ES-I3 (cell line): ENCODE measurements around the gene ZFHX2.

ENCODE experiments used
- H3K36me3 ChIP-seq: 2 replicates; pipeline ENCODE4 v1.6.1; 2013; ENCODE audit warnings: mild to moderate bottlenecking, low read length, control low read depth, moderate library complexity; ENCODE audit not compliant: insufficient read depth
- H3K4me1 ChIP-seq: 2 replicates; pipeline ENCODE4 v1.6.1; 2013; ENCODE audit warnings: mild to moderate bottlenecking, control low read depth, low read length; ENCODE audit not compliant: insufficient read depth
- H3K9ac ChIP-seq: 2 replicates; pipeline ENCODE4 v1.6.1; 2013; ENCODE audit warnings: low read depth, mild to moderate bottlenecking, low read length, moderate library complexity
- H3K9me3 ChIP-seq: 2 replicates; pipeline ENCODE4 v1.6.1; 2013; ENCODE audit warnings: mild to moderate bottlenecking, low read length, moderate library complexity; ENCODE audit not compliant: control insufficient read depth, insufficient read depth

Gene ZFHX2

GRCh38 chr14:23513818-23514643 lies 37.5 kb downstream of the ZFHX2 start:
- H3K4me1 ChIP-seq: peaks cover 16% of the 10 kb centered on the region
- no peaks in the 10 kb centered on the region for H3K9me3 ChIP-seq
- H3K9ac ChIP-seq: no peak overlapping the region
- H3K36me3 ChIP-seq: no peaks in the 10 kb centered on the region

GRCh38 chr14:23513005-23513817 lies 38.4 kb downstream of the ZFHX2 start:
- H3K4me1 ChIP-seq: peaks cover 8% of the 10 kb centered on the region
- H3K9ac ChIP-seq: no peak overlapping the region
- no peaks in the 10 kb centered on the region for H3K36me3 ChIP-seq
- no peaks in the 10 kb centered on the region for H3K9me3 ChIP-seq

GRCh38 chr14:23512156-23512555 lies 39.4 kb downstream of the ZFHX2 start:
- Histone ChIP-seq H3K9ac (no peak overlapping the region), H3K9me3 (no peaks in the 10 kb centered on the region), H3K4me1 (peaks cover 5% of the 10 kb centered on the region; the same call in 1 of the 2 replicates), H3K36me3 (no peaks in the 10 kb centered on the region)

- no peaks in the 10 kb centered on the region for H3K9me3 ChIP-seq
- no peaks in the 10 kb centered on the region for H3K36me3 ChIP-seq
- no peak overlapping the region for H3K9ac ChIP-seq
- H3K4me1 ChIP-seq: peaks cover 15% of the 10 kb centered on the region
These were observed 57.3 kb downstream of the ZFHX2 start for GRCh38 chr14:23494223-23494622.

GRCh38 chr14:23492618-23493272 lies 58.8 kb downstream of the ZFHX2 start:
- Histone ChIP-seq H3K9ac (no peak overlapping the region), H3K36me3 (no peaks in the 10 kb centered on the region), H3K4me1 (peaks cover 15% of the 10 kb centered on the region), H3K9me3 (no peaks in the 10 kb centered on the region)

GRCh38 chr14:23487216-23487615 lies 64.3 kb downstream of the ZFHX2 start:
- Histone ChIP-seq H3K9ac (no peak overlapping the region), H3K36me3 (no peaks in the 10 kb centered on the region), H3K9me3 (no peaks in the 10 kb centered on the region), H3K4me1 (peaks cover 40% of the 10 kb centered on the region)

GRCh38 chr14:23486036-23486435 lies 65.5 kb downstream of the ZFHX2 start:
- no peak overlapping the region for H3K9ac ChIP-seq

GRCh38 chr14:23485326-23485725 lies 66.2 kb downstream of the ZFHX2 start:
- Histone ChIP-seq H3K4me1 (peaks cover 48% of the 10 kb centered on the region), H3K36me3 (no peaks in the 10 kb centered on the region), H3K9me3 (no peaks in the 10 kb centered on the region), H3K9ac (no peak overlapping the region)

More at GRCh38 chr14:23486036-23486435, 65.5 kb downstream of the ZFHX2 start:
- peaks cover 48% of the 10 kb centered on the region for H3K4me1 ChIP-seq
- no peaks in the 10 kb centered on the region for H3K9me3 ChIP-seq
- H3K36me3 ChIP-seq: no peaks in the 10 kb centered on the region

GRCh38 chr14:23483236-23483854 lies 68.2 kb downstream of the ZFHX2 start:
- H3K36me3 ChIP-seq: no peaks in the 10 kb centered on the region
- no peak overlapping the region for H3K9ac ChIP-seq
- no peaks in the 10 kb centered on the region for H3K9me3 ChIP-seq
- H3K4me1 ChIP-seq: peaks cover 48% of the 10 kb centered on the region

GRCh38 chr14:23482823-23483148 lies 68.8 kb downstream of the ZFHX2 start:
- H3K9me3 ChIP-seq: no peaks in the 10 kb centered on the region
- peaks cover 48% of the 10 kb centered on the region for H3K4me1 ChIP-seq
- H3K36me3 ChIP-seq: peaks cover 5% of the 10 kb centered on the region; the same call in 1 of the 2 replicates
- no peak overlapping the region for H3K9ac ChIP-seq

GRCh38 chr14:23481979-23482822 lies 69.4 kb downstream of the ZFHX2 start:
- Histone ChIP-seq H3K9ac (peak overlapping the region; percentile 20; the same call in 1 of the 2 replicates), H3K4me1 (peaks cover 48% of the 10 kb centered on the region), H3K36me3 (peaks cover 5% of the 10 kb centered on the region), H3K9me3 (no peaks in the 10 kb centered on the region)

GRCh38 chr14:23481362-23481970 lies 70.1 kb downstream of the ZFHX2 start:
- Histone ChIP-seq H3K9ac (no peak overlapping the region), H3K36me3 (peaks cover 9% of the 10 kb centered on the region), H3K9me3 (no peaks in the 10 kb centered on the region), H3K4me1 (peaks cover 42% of the 10 kb centered on the region)

GRCh38 chr14:23478109-23478759 lies 73.3 kb downstream of the ZFHX2 start:
- Histone ChIP-seq H3K4me1 (peaks cover 17% of the 10 kb centered on the region), H3K9me3 (no peaks in the 10 kb centered on the region), H3K9ac (no peak overlapping the region), H3K36me3 (peaks cover 26% of the 10 kb centered on the region)
